H1 (cell line): ENCODE measurements around the gene NRTN. TPM values are rescaled to one million over a fixed set of nuclear protein-coding genes. Genes with fewer than 3 reads are reported as not detected.

Experiments used
- CTCF ChIA-PET: fragments of 300-600 bp; sonication (Branson Sonifier 250); formaldehyde crosslinking; loops from one replicate; lab custom pipeline; 2021; ENCODE audit not compliant: partially characterized antibody; lab: Charles Lee
- POLR2A ChIA-PET: fragments of 300-600 bp; sonication (Branson Sonifier 250); formaldehyde crosslinking; loops from one replicate; lab custom pipeline; 2021; ENCODE audit warnings: inconsistent platforms; ENCODE audit not compliant: partially characterized antibody; lab: Charles Lee
- DNase-seq, 2 experiments: peaks; one replicate each; pipeline versions ENCODE4 v3.0.0 to v3.0.0-alpha.2; 2010 to 2022; ENCODE audit warnings: low spot score in 2 of 2, low read depth in 1 of 2, mixed read lengths in 1 of 2
- FAIRE-seq: peaks from 2 replicates; lab custom pipeline; 2011; peaks lifted over from hg19 to GRCh38; lab: Jason Lieb, UNC
- H2AFZ ChIP-seq: 2 replicates; pipeline ENCODE4 v1.8.1; 2012; ENCODE audit warnings: low read length, inconsistent platforms
- H2AK5ac ChIP-seq: 2 replicates; pipeline ENCODE4 v1.6.1; 2013; ENCODE audit warnings: low read depth, low read length
- H2BK120ac ChIP-seq: replicated peaks from 2 replicates; pipeline ENCODE3; 2013; ENCODE audit warnings: low read depth, low read length, inconsistent platforms
- H2BK12ac ChIP-seq: 2 replicates; pipeline ENCODE4 v1.6.1; 2013; ENCODE audit warnings: low read depth, low read length
- H2BK15ac ChIP-seq: 2 replicates; pipeline ENCODE4 v1.6.1; 2013; ENCODE audit warnings: low read length
- H2BK20ac ChIP-seq: 2 replicates; pipeline ENCODE4 v1.6.1; 2013; ENCODE audit warnings: low read length
- H2BK5ac ChIP-seq: 2 replicates; pipeline ENCODE4 v1.6.1; 2013; ENCODE audit warnings: low read depth, low read length
- H3K14ac ChIP-seq: 2 replicates; pipeline ENCODE4 v1.6.1; 2013; ENCODE audit warnings: inconsistent platforms; ENCODE audit not compliant: insufficient read length
- H3K18ac ChIP-seq: 2 replicates; pipeline ENCODE4 v1.6.1; 2013; ENCODE audit warnings: low read length; ENCODE audit errors: extremely low read depth
- H3K23ac ChIP-seq: 2 replicates; pipeline ENCODE4 v1.6.1; 2013; ENCODE audit warnings: inconsistent platforms; ENCODE audit not compliant: insufficient read length
- H3K23me2 ChIP-seq: 2 replicates; pipeline ENCODE4 v1.6.1; 2013; ENCODE audit warnings: low read depth, low read length
- H3K27ac ChIP-seq: 2 replicates; pipeline ENCODE4 v1.6.1; 2011; ENCODE audit warnings: low read depth, low read length, inconsistent platforms
- H3K27me3 ChIP-seq, 4 experiments: replicated peaks in 1 of 4; 1 replicate in 1 of 4; 2 replicates in 3 of 4; pipeline versions ENCODE4 v1.6.1 to v1.8.1; 2011 to 2013; ENCODE audit warnings: low read length in 3 of 4, mild to moderate bottlenecking in 3 of 4, inconsistent platforms in 2 of 4, mixed read lengths in 2 of 4, moderate library complexity in 1 of 4; ENCODE audit not compliant: control insufficient read depth in 3 of 4, insufficient read depth in 3 of 4; ENCODE audit errors: extremely low read depth in 1 of 4
- H3K36me3 ChIP-seq, 4 experiments: 2 replicates each; pipeline versions ENCODE4 v1.6.1 to v1.8.1; 2011 to 2013; ENCODE audit warnings: mild to moderate bottlenecking in 4 of 4, low read length in 3 of 4, moderate library complexity in 2 of 4, control low read depth in 1 of 4, inconsistent platforms in 1 of 4; ENCODE audit not compliant: insufficient read depth in 4 of 4, control insufficient read depth in 2 of 4
- H3K4ac ChIP-seq: replicated peaks from 2 replicates; pipeline ENCODE3; 2013; ENCODE audit warnings: low read length, low read depth, mixed read lengths, inconsistent platforms; ENCODE audit not compliant: insufficient read length
- H3K4me1 ChIP-seq, 4 experiments: replicated peaks in 1 of 4; 1 replicate in 1 of 4; 2 replicates in 3 of 4; pipeline versions ENCODE4 v1.6.1 to v1.8.1; 2011 to 2013; ENCODE audit warnings: low read length in 3 of 4, inconsistent platforms in 2 of 4, mixed read lengths in 1 of 4; ENCODE audit not compliant: insufficient read depth in 4 of 4, control insufficient read depth in 3 of 4
- H3K4me2 ChIP-seq, 2 experiments: 2 replicates each; pipeline versions ENCODE4 v1.6.1 to v1.8.1; 2011 to 2013; ENCODE audit warnings: low read depth in 2 of 2, low read length in 2 of 2, control low read depth in 1 of 2, inconsistent platforms in 1 of 2, mild to moderate bottlenecking in 1 of 2; ENCODE audit not compliant: insufficient read depth in 1 of 2
- H3K4me3 ChIP-seq, 4 experiments: fragments of 200-600, 300-600 bp in 1 of 4; sonication (generic), shearing (Covaris generic), sonication (Bioruptor Twin) in 1 of 4; 2 replicates each; pipeline versions ENCODE4 v1.5.1 to v1.8.1; 2011 to 2016; ENCODE audit warnings: low read length in 4 of 4, low read depth in 3 of 4, control low read depth in 2 of 4, inconsistent platforms in 2 of 4, mild to moderate bottlenecking in 2 of 4, mixed read lengths in 1 of 4, moderate library complexity in 1 of 4; ENCODE audit not compliant: insufficient read depth in 2 of 4; ENCODE audit errors: extremely low read depth in 1 of 4
- H3K56ac ChIP-seq: replicated peaks from 2 replicates; pipeline ENCODE3; 2013; ENCODE audit warnings: low read depth, mild to moderate bottlenecking, mixed read lengths, low read length, inconsistent platforms; ENCODE audit not compliant: insufficient read length
- H3K79me1 ChIP-seq: 2 replicates; pipeline ENCODE4 v1.6.1; 2013; ENCODE audit warnings: low read depth, low read length, control low read depth
- H3K79me2 ChIP-seq, 2 experiments: 2 replicates each; pipeline versions ENCODE4 v1.6.1 to v1.8.1; 2012 to 2013; ENCODE audit warnings: low read length in 2 of 2, mild to moderate bottlenecking in 2 of 2, inconsistent platforms in 1 of 2; ENCODE audit not compliant: insufficient read depth in 2 of 2, control insufficient read depth in 1 of 2
- H3K9ac ChIP-seq, 4 experiments: replicated peaks in 1 of 4; 1 replicate in 1 of 4; 2 replicates in 3 of 4; pipeline versions ENCODE4 v1.6.1 to v1.8.1; 2011 to 2013; ENCODE audit warnings: low read depth in 3 of 4, low read length in 3 of 4, control low read depth in 2 of 4, mild to moderate bottlenecking in 2 of 4, moderate library complexity in 2 of 4, inconsistent platforms in 1 of 4; ENCODE audit errors: extremely low read depth in 1 of 4
- H3K9me3 ChIP-seq, 2 experiments: 2 replicates each; pipeline versions ENCODE4 v1.6.1 to v1.8.1; 2012 to 2013; ENCODE audit warnings: mild to moderate bottlenecking in 2 of 2, moderate library complexity in 2 of 2, control low read depth in 1 of 2, inconsistent platforms in 1 of 2, low read depth in 1 of 2, low read length in 1 of 2, mixed read lengths in 1 of 2; ENCODE audit not compliant: insufficient read depth in 2 of 2
- H4K20me1 ChIP-seq, 2 experiments: replicated peaks in 1 of 2; 2 replicates each; pipeline versions ENCODE3 to v1.8.1; 2011 to 2013; ENCODE audit warnings: inconsistent platforms in 2 of 2, low read length in 2 of 2, mild to moderate bottlenecking in 1 of 2; ENCODE audit not compliant: insufficient read depth in 2 of 2, control insufficient read depth in 1 of 2
- H4K5ac ChIP-seq: 2 replicates; pipeline ENCODE4 v1.6.1; 2013; ENCODE audit warnings: low read length, low read depth, mixed read lengths, inconsistent platforms; ENCODE audit not compliant: insufficient read length
- H4K8ac ChIP-seq: 2 replicates; pipeline ENCODE4 v1.8.0; 2013; ENCODE audit warnings: mild to moderate bottlenecking, moderate library complexity, low read length, inconsistent platforms; ENCODE audit not compliant: insufficient read depth; ENCODE audit errors: extremely low read depth
- H4K91ac ChIP-seq: replicated peaks from 2 replicates; pipeline ENCODE3; 2013; ENCODE audit warnings: low read length, mixed read lengths, inconsistent platforms; ENCODE audit not compliant: insufficient read length
- ATF3 ChIP-seq: IDR thresholded peaks from 2 replicates; pipeline ENCODE4 v1.6.1; 2011; ENCODE audit warnings: low read depth, mild to moderate bottlenecking, low read length; ENCODE audit not compliant: insufficient read depth
- CEBPB ChIP-seq: IDR thresholded peaks from 2 replicates; pipeline ENCODE4 v1.6.1; 2012; ENCODE audit warnings: low read depth, low read length
- E2F6 ChIP-seq: IDR thresholded peaks from 2 replicates; pipeline ENCODE4 v1.6.1; 2012; ENCODE audit warnings: inconsistent platforms
- MAFK ChIP-seq: IDR thresholded peaks from 2 replicates; pipeline ENCODE4 v1.6.1; 2012; ENCODE audit warnings: low read depth, mild to moderate bottlenecking, improper control_type of control experiment, low read length
- SIX5 ChIP-seq: IDR thresholded peaks from 2 replicates; pipeline ENCODE4 v1.6.1; 2011; ENCODE audit warnings: mild to moderate bottlenecking, low read depth, low read length
- USF2 ChIP-seq: IDR thresholded peaks from 2 replicates; pipeline ENCODE4 v1.6.1; 2011; ENCODE audit warnings: low read length, improper control_type of control experiment
- WGBS, 2 experiments: shearing (Covaris generic) in 1 of 2; methylation state at CpG; one replicate each; pipeline versions ENCODE4 v1.1.6 to v1.1.7; 2013 to 2015; ENCODE audit warnings: low lambda C conversion rate in 2 of 2, mixed read lengths in 2 of 2, inconsistent platforms in 1 of 2, low coverage in 1 of 2, missing lambda C conversion rate in 1 of 2; ENCODE audit not compliant: insufficient replicate concordance in 2 of 2, insufficient coverage in 1 of 2, insufficient read length in 1 of 2; ENCODE audit errors: extremely low coverage in 1 of 2, missing lambda C conversion rate in 1 of 2; 5-methylcytosine and 5-hydroxymethylcytosine counted together
- polyA plus RNA-seq, 7 experiments: library from polyadenylated mRNA; depleted of rRNA in 3 of 7; stranded (reverse) in 5 of 7; unstranded in 2 of 7; fragments of >200 nt in 5 of 7; fragments of 200-250 nt in 2 of 7; gene quantifications; 1 replicate in 5 of 7; 2 replicates in 1 of 7; 4 replicates in 1 of 7; pipeline versions ENCODE4 v1.2.1 to v1.2.3, GENCODE V29; 2011 to 2013; ENCODE audit warnings: missing spikeins in 2 of 7, mixed read lengths in 2 of 7
- total RNA-seq: library from RNA; stranded (reverse); fragmentation: NEBNext Ultra II Directional; extraction: Animal tissue kit (Norgen Biotek cat#: 25700); gene quantifications from 2 replicates; pipeline ENCODE4 v1.2.1, GENCODE V29; 2021

Gene NRTN
- total and polyA plus RNA-seq, 2 of the 8 experiments (the other 6 are each of a cell fraction or from before 2014, with no cell fraction given) = 3.9 to 5.3 TPM

GRCh38 chr19:5784581-5785147 is 20.2 kb upstream of the NRTN start, which contains the start of gene PRR22:
Gene PRR22, minus strand, starts transcription at chr19:5784746. Its CDS starts 86 bp downstream, at chr19:5784660.
- Histone ChIP-seq H4K5ac (no peak within 1 kb of the TSS), H2BK12ac (no peak within 1 kb of the TSS), H4K20me1 (peaks cover 0 to 8% of the 10 kb centered on the region in 2 experiments), H4K8ac (no peak within 1 kb of the TSS), H3K36me3 (peaks cover 17 to 38% (median 30%) of the 10 kb centered on the region in 4 experiments), H3K79me1 (no peaks in the 10 kb centered on the region; the same call in 1 of the 2 replicates), H3K56ac (no peak within 1 kb of the TSS), H3K14ac (no peak within 1 kb of the TSS), H3K4ac (no peak within 1 kb of the TSS), H2BK5ac (no peak within 1 kb of the TSS), H3K9me3 (no peaks in the 10 kb centered on the region), H3K9ac (no peak within 1 kb of the TSS), H3K23me2 (no peaks in the 10 kb centered on the region), H3K27me3 (no peaks in the 10 kb centered on the region), H2BK15ac (no peak within 1 kb of the TSS), H3K4me3 (no peak within 1 kb of the TSS), H3K79me2 (no peaks in the 10 kb centered on the region), H2BK120ac (no peak within 1 kb of the TSS), H3K4me1 (no peaks in the 10 kb centered on the region), H4K91ac (no peak within 1 kb of the TSS), H2AFZ (no peak within 1 kb of the TSS), H3K23ac (no peak within 1 kb of the TSS), H3K27ac (no peak within 1 kb of the TSS), H3K4me2 (no peak within 1 kb of the TSS), H3K18ac (no peak within 1 kb of the TSS), H2BK20ac (no peak within 1 kb of the TSS), H2AK5ac (no peak within 1 kb of the TSS)
- 84% methylated on average over 13 of the region's 15 CpGs; no CpG with 5 or more reads in 1 of the 2 experiments for WGBS, 2 experiments
- no peak for TF ChIP-seq CEBPB
- TF ChIP-seq SIX5 = no peak
- TF ChIP-seq MAFK = no peak
- TF ChIP-seq ATF3 = no peak
- TF ChIP-seq USF2 = no peak
- TF ChIP-seq E2F6 = no peak
- DNase-seq = no peak
- POLR2A ChIA-PET = interaction anchor here (0.6 to 3.9 kb wide), 9 partner anchors 11 to 94 kb away, joined by 3 to 25 read pairs (median 3); partner anchors contain the start of genes CATSPERD and LONP1
- FAIRE-seq = no peak
- CTCF ChIA-PET = interaction anchor here (1.6 to 1.7 kb wide), 2 partner anchors 19 to 22 kb away, joined by 4 to 6 read pairs; no protein-coding TSS in a partner anchor
